HepG2 (cell line): ENCODE measurements around the gene ABCA2. TPM values are rescaled to one million over a fixed set of nuclear protein-coding genes. Genes with fewer than 3 reads are reported as not detected.

Experiments
- ARHGAP35 ChIP-seq: sonication (generic); formaldehyde crosslinking; IDR thresholded peaks from 2 replicates; pipeline ENCODE4 v1.9.0; 2022; ENCODE audit warnings: mild to moderate bottlenecking, inconsistent platforms, moderate library complexity, missing genetic modification reagents, borderline replicate concordance
- ELF1 ChIP-seq: sonication (generic); formaldehyde crosslinking; IDR thresholded peaks from 2 replicates; pipeline ENCODE4 v1.4.0; 2020; ENCODE audit warnings: missing genetic modification reagents
- GFI1 ChIP-seq: sonication (generic); formaldehyde crosslinking; IDR thresholded peaks from 2 replicates; pipeline ENCODE4 v1.5.0; 2020; ENCODE audit warnings: missing genetic modification reagents, mild to moderate bottlenecking, borderline replicate concordance
- GLI4 ChIP-seq: sonication (generic); formaldehyde crosslinking; IDR thresholded peaks from 2 replicates; pipeline ENCODE4 v1.5.1; 2020; ENCODE audit warnings: missing genetic modification reagents, mild to moderate bottlenecking, moderate library complexity, borderline replicate concordance
- GTF2F1 ChIP-seq: fragments of 150-350 bp; IDR thresholded peaks from 2 replicates; pipeline ENCODE4 v1.6.1; 2014; ENCODE audit warnings: low read length
- HIVEP1 ChIP-seq: sonication (generic); formaldehyde crosslinking; IDR thresholded peaks from 2 replicates; pipeline ENCODE4 v1.4.0; 2020; ENCODE audit warnings: mild to moderate bottlenecking, missing genetic modification reagents
- KLF12 ChIP-seq: sonication (generic); formaldehyde crosslinking; IDR thresholded peaks from 2 replicates; pipeline ENCODE4 v1.4.0; 2020; ENCODE audit warnings: missing genetic modification reagents, borderline replicate concordance
- KLF13 ChIP-seq: sonication (generic); formaldehyde crosslinking; IDR thresholded peaks from 2 replicates; pipeline ENCODE4 v1.4.0; 2020; ENCODE audit warnings: mild to moderate bottlenecking, missing genetic modification reagents
- NONO ChIP-seq, 2 experiments: fragments of 450-650 bp in 1 of 2; sonication (generic) in 1 of 2; formaldehyde crosslinking in 1 of 2; IDR thresholded peaks in 1 of 2; conservative IDR thresholded peaks in 1 of 2; 2 replicates each; pipeline versions ENCODE4 v1.6.1 to v1.8.0; 2017 to 2022; ENCODE audit warnings: mild to moderate bottlenecking in 1 of 2, missing genetic modification reagents in 1 of 2, moderate library complexity in 1 of 2
- PHB2 ChIP-seq: fragments of 450-650 bp; IDR thresholded peaks from 2 replicates; pipeline ENCODE4 v1.6.1; 2018; ENCODE audit not compliant: partially characterized antibody
- RERE ChIP-seq: IDR thresholded peaks from 2 replicates; pipeline ENCODE4 v1.6.1; 2016; ENCODE audit warnings: low read depth, missing genetic modification reagents, missing compliant biosample characterization
- SAFB2 ChIP-seq: sonication (generic); formaldehyde crosslinking; IDR thresholded peaks from 2 replicates; pipeline ENCODE4 v1.5.1; 2020; ENCODE audit warnings: missing genetic modification reagents, low read depth, mild to moderate bottlenecking, borderline replicate concordance
- SIN3A ChIP-seq: IDR thresholded peaks from 2 replicates; pipeline ENCODE4 v1.6.1; 2011; ENCODE audit warnings: low read depth, mild to moderate bottlenecking, control low read depth, low read length, borderline replicate concordance
- SMC3 ChIP-seq: IDR thresholded peaks from 2 replicates; pipeline ENCODE4 v1.6.1; 2011; ENCODE audit warnings: low read length, improper control_type of control experiment
- SP4 ChIP-seq: sonication (generic); formaldehyde crosslinking; IDR thresholded peaks from 2 replicates; pipeline ENCODE4 v1.8.1; 2023; ENCODE audit warnings: mild to moderate bottlenecking, missing genetic modification reagents
- ZBTB39 ChIP-seq: sonication (generic); formaldehyde crosslinking; IDR thresholded peaks from 2 replicates; pipeline ENCODE4 v1.5.0; 2020; ENCODE audit warnings: missing genetic modification reagents
- ZFP91 ChIP-seq: sonication (generic); formaldehyde crosslinking; IDR thresholded peaks from 2 replicates; pipeline ENCODE4 v1.9.0; 2022; ENCODE audit warnings: missing genetic modification reagents, mild to moderate bottlenecking, borderline replicate concordance
- ZNF30 ChIP-seq: sonication (generic); formaldehyde crosslinking; IDR thresholded peaks from 2 replicates; pipeline ENCODE4 v1.5.0; 2020; ENCODE audit warnings: mild to moderate bottlenecking, missing genetic modification reagents
- ZNF484 ChIP-seq: sonication (generic); formaldehyde crosslinking; IDR thresholded peaks from 2 replicates; pipeline ENCODE4 v1.5.1; 2020; ENCODE audit warnings: mild to moderate bottlenecking, low read depth, missing genetic modification reagents, borderline replicate concordance
- polyA plus RNA-seq, 8 experiments: library from polyadenylated mRNA; depleted of rRNA in 3 of 8; stranded (reverse) in 7 of 8; unstranded in 1 of 8; fragments of >200 nt; fragmentation: Illumina TruSeq in 4 of 8; extraction: Trizol in 4 of 8; gene quantifications; 2 replicates each; pipeline versions ENCODE4 v1.2.1 to v1.2.3, GENCODE V29; 2011 to 2016; ENCODE audit warnings: low read depth in 4 of 8, missing spikeins in 1 of 8, mixed read lengths in 1 of 8; ENCODE audit not compliant: insufficient read depth in 1 of 8
- total RNA-seq, 5 experiments: library from RNA; depleted of rRNA; stranded (reverse); fragments of >200 nt; fragmentation: Illumina TruSeq; extraction: Trizol; gene quantifications; 2 replicates each; pipeline ENCODE4 v1.2.3, GENCODE V29; 2016; ENCODE audit warnings: low read depth in 1 of 5

Gene ABCA2
- total and polyA plus RNA-seq, 2 of the 13 experiments (the other 11 are each of a cell fraction or from before 2014, with no cell fraction given) = 2.9 to 19.2 TPM

GRCh38 chr9:137067860-137068538, 40.0 kb upstream of the ABCA2 start (continued):
- TF ChIP-seq PHB2 = no peak
- no peak for TF ChIP-seq RERE (CRISPR knock-in tag)
- 0 out of 2 replicates have a peak, but pooled peaks have one; percentile 70 for TF ChIP-seq KLF12 (CRISPR knock-in tag)
- TF ChIP-seq KLF13 (CRISPR knock-in tag) = no peak; the same call in 1 of the 2 replicates
- peak; percentile 73; the same call in 1 of the 2 replicates for TF ChIP-seq SP4 (CRISPR knock-in tag)
- no peak for TF ChIP-seq NONO (IDR thresholded peaks at IDR 0.05)
- TF ChIP-seq NONO (CRISPR knock-in tag; conservative IDR thresholded peaks at IDR 0.05) = 0 out of 2 replicates have a peak, but pooled peaks have one; percentile 43
- no peak for TF ChIP-seq GTF2F1
- peak; percentile 65 for TF ChIP-seq HIVEP1 (CRISPR knock-in tag)
- TF ChIP-seq SIN3A = peak; percentile 16; the same call in 1 of the 2 replicates
- peak; percentile 66; the same call in 1 of the 2 replicates for TF ChIP-seq GLI4 (CRISPR knock-in tag)
- TF ChIP-seq ZNF484 (CRISPR knock-in tag) = 0 out of 2 replicates have a peak, but pooled peaks have one; percentile 29
- peak; percentile 80 for TF ChIP-seq ZFP91
- TF ChIP-seq ELF1 (CRISPR knock-in tag) = peak; percentile 49; the same call in 1 of the 2 replicates
- TF ChIP-seq ZBTB39 = peak; percentile 81; the same call in 1 of the 2 replicates
- TF ChIP-seq ARHGAP35 (CRISPR knock-in tag) = peak; percentile 29; the same call in 1 of the 2 replicates
- peak; percentile 39; the same call in 1 of the 2 replicates for TF ChIP-seq SMC3
- TF ChIP-seq GFI1 (CRISPR knock-in tag) = 0 out of 2 replicates have a peak, but pooled peaks have one; percentile 38
- TF ChIP-seq SAFB2 (CRISPR knock-in tag) = peak; percentile 69; the same call in 1 of the 2 replicates
- TF ChIP-seq ZNF30 (CRISPR knock-in tag) = 0 out of 2 replicates have a peak, but pooled peaks have one; percentile 73
